Limb (tissue), 2 donors: ENCODE results near the gene SRPX.
A peak's percentile ranks its signal among the peaks of the same experiment; 100 is the strongest.

Source experiments
- DNase-seq, 2 donors: peaks; one replicate each; pipeline ENCODE4 v3.0.0-alpha.2; 2016; ENCODE audit errors: extremely low spot score in 2 of 2

The SRPX gene, protein sequence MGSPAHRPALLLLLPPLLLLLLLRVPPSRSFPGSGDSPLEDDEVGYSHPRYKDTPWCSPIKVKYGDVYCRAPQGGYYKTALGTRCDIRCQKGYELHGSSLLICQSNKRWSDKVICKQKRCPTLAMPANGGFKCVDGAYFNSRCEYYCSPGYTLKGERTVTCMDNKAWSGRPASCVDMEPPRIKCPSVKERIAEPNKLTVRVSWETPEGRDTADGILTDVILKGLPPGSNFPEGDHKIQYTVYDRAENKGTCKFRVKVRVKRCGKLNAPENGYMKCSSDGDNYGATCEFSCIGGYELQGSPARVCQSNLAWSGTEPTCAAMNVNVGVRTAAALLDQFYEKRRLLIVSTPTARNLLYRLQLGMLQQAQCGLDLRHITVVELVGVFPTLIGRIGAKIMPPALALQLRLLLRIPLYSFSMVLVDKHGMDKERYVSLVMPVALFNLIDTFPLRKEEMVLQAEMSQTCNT

DNA sequence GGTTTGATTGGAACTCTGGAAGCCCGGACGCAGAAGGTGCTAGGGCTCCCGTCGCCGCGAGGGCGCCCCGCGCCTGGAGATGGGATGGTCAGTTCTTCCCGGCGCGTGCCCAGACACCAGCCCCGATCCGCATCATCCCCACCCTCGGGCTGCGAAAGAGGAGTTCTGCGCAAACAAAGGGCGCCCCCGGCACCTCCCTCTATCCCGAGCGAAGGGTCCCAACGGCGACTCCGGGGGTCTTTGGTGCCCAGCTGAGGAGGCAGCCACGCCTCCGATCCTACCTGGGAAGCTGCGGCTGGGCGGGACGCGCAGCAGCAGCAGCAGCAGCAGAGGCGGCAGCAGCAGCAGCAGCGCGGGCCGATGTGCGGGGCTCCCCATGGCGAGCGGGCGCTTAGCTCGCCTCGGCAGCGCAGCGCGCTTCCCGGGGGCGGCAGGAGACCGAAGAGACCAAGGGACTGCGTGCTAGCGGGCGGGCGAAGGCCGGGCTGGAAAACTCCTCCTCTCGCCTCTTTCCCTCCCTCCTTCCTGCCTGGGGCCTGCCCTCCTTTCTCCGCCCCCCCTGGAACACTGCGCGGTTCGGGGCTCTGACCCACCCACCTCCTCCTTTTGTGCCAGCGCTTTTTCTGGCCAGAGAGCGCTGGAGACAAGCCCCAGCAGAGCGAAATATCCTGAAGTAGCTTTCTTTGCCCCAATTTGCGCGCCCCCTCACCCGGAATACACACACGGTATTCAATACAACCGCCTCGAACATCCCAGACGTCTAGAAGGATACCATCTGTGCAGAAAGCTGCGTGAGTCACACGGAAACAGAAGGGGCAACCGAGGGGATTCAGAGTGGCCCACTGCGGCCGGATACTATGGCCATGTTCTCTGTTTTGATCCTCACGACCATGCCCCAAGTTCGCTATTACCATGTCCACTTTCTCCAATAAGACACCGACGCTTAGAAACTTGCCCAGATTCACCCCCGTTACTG lies at the start of gene SRPX:
Gene SRPX, minus strand, starts transcription at position 457 of the 976 bp plus-strand sequence. Its CDS starts 79 bp downstream, at position 378.
- peak in 1 of 2 donors; percentile 50 for DNase-seq

DNA sequence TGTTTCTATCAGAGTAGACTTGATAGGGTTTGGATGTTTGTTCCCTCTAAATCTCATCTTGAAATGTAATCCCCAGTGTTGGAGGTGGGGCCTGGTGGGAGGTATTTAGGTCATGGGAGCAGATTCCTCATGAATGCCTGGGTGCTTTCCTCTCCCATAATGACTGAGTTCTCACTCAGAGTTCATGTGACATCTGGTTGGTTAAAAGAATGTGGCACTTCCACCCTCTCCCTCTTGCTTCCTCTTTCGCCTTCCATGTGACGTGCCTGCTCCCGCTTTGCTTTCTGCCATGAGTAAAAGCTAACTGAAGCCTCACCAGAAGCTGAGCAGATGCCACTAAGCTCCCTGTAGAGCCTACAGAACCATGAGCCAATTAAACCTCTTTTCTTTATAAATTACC lies 47.3 kb upstream of the SRPX start:
- no peak for DNase-seq

DNA sequence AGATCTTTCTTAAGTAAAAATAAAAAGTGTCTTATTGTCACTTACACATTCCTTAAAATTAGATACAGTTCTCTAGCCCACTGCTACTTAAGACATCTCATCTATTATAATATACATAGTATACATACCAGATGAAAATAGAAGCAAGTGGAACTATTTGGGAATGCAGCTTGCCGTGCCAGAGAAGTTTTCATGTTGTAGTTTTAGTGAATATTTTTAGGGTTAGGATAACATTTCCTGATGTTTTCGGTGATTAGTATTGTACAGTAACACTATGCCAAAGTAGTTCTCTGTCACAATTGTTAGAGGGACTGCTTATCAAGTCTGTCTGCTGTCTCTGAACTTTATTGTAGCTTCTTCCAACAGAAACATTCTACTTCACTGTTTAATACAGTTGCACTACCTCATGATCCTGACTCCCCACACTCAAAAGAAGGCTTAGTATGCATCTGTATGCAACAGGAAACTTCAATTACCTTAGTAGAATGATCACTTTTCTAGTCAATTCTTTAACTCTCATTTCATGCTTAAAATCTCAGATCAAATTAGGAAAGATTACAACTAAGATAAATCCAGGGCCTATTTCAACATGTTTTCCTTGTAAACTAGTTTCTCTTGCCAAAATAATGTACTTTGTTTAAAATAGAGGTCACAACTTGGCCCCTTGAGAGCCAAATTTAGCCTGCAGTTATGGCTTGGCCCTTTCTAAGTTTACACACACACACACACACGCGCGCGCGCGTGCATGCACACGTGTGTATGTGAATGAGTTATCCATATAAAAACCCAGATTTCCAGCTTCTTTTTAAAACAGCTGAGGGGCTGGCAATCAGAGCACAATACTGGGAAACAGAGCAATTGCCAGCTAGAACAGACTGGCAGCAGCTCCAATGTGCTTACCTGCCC lies 42.3 kb upstream of the SRPX start:
- no peak for DNase-seq

DNA sequence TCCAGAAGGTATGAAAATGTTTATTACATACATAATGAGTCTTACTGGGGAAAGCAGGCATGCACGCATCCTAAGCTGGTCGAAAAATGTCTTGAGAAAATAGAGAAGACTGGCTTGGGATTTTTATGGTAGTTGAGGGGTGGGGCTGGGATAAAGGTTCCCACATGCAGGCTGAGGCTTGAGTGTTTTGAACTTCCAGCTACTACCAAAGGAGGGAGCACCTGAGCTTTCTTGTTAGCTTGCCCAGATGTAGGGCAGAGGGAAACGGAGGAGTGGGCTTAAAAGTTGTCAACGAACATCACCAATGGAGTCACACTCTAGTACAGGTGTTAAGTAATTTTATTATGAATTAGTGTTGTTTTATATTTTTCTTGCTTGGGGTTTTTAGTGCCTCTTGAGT lies 39.6 kb upstream of the SRPX start:
- no peak for DNase-seq

DNA sequence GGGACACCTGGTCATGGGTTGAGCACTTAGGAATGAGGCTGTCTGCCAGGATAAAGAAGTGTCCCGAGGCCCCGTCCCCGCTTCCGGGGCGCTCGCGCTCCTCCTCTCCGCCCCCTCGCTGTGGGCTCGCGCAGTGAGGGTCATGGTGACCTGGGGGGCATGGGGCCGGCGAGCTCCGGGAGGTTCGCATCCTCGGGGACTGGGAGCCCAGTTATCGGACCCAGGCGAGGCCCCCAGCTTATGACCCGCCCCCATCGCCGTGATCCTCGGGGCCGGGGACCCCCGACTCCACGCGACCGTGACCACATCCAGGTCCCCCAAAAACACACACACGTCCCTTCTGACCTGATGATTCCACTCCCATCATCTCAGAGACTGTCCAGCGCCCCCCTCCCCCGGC lies 35.3 kb upstream of the SRPX start:
- DNase-seq: no peak

DNA sequence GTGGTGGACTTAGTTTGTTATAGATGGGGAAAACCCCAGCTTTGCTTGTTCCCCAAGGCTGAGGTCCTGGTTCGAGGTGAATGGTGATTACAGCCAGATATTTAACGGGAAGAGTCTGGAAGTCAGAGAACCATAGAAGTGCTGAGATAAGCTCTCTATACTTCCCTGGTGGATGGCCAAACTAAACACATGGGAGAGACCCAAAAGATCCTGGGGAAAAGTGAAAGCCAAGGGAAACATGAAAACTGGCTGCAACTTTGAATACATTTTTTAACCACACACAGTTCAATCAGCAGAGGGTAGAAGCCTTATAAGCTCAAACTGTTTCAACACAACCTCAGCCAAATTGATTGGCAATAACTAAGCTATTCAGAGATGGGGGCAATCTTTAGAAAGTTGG lies 29.3 kb upstream of the SRPX start:
- DNase-seq: no peak

DNA sequence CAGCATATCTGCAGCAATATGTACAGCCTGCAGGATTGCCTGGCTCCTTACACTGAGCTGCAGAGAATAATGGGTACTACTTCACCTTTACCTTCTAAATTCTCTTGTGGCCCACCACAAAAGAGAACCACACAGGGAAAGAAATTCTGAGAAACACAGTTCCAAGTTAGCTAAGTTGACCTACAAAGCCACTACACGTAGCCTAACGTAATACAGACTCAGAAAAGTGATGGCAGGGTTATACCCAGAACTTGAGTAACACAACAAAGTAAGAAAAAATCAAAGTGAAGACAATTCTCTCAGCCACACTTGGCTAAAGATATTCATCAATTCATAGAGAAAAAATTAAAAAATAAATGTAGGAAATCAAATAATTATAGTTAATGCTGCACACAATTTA lies 26.4 kb upstream of the SRPX start:
- no peak for DNase-seq

DNA sequence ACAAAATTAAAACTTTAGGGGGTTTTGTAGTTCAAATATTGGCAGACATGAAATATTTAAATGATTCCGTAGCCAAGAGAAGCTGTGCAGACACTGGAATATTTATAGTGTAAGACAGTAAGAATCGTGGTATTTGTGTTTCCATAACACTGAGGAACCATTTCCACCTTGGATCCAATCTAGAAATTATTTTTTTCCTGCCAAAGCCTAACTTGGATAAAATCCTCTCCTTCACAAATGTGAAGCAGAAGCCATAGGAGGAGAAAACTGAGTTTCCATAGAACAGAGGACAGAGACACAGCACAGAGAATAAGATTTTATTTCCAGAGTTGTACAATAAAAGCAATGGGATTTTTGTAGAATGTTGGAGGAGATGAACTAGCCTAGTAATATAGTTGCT lies 19.9 kb upstream of the SRPX start:
- DNase-seq: no peak

DNA sequence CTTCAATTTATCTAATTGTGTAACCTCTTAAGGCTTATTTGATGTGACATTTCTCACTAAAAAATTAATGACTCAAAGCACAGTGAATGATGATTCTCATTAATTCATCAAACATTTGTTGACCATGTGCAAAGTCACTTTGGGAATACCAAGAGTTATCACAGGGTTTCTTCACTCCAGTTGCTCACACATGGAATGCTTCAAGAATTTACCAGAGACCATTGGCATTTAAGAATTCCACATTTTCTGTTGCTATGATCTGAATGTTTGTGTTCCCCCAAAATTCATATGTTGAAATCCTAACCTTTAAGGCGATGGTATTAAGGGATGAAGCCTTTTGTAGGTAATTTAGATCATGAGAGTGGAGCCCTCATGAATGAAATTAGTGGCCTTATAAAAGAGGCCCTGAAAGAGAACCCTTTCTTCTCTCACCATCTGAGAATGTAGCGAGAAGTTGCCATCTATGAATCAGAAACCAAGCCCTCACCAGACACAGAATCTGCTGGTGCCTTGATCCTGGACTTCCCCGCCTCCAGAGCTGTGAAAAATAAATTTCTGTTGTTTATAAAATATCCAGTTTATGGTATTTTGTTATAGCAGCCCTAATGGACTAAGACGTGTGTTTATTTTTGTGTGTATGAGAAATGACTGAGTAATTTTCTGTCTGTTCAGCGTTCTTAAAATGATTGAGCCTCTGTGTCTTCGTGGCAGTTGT lies 16.4 kb upstream of the SRPX start:
- DNase-seq: no peak

DNA sequence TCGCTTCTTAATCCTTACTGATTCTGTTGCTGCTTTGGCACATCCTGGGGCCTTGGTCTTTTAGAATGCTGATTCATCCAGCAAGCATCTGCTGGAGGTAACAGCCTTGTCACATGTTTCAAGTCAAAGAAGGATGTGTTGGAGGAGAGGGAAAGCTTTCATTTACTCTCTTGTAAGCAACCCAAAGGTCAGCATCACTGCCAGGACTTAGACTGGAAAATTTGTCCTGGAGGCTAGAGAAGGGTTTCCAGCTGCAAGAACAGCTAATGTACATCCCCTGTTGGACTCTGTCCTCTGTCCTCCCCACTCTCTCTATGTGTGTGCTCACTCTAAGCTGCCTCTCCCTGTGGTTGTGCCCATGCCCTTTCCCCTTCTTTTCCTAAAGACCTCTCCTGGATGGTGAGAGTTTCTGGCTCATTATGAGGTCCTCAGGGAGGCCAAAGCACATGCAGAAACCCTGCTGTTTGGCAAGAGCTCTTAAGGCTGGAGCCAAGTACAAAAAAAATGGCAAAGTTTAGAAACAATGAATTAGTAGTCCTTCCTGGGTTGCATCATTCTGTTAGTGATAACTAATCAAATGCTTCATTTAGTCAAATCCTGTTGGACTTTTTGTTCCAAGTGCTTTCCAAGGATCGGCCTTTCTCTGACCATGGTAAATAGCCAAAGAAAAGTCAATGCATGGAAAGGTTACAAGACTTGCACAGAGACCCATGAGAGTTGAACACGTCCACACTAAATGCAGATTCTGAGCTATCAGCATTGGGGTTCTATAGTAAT lies 13.4 kb upstream of the SRPX start:
- no peak for DNase-seq

DNA sequence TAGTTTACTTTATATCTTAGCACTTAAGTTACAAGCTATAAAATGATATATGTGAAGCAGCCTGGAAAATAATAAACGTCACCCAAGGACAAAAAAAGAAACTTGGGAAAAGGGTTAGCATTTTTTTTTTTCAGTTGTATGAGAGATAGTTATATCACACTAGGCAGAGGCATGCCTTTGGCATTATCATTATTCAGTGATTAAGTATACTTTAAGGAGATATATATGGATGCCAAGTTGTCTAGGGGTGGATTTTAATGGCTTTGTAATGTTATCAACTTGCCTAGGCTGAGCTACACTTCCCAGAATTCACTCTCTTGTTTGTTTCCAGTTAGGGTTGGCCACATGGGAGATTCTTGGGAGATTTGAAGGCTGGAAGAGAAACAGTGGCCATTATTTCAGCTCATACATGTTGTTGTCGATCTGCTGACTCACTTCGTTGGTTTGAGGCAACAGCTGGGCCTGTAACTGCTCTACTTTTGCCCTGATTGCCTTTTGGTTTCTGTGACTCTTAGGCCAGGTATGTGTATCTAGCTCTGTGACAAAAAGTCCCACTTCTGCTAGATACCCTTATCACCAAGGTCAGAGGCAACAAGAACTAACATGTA lies 11.5 kb upstream of the SRPX start:
- no peak for DNase-seq

DNA sequence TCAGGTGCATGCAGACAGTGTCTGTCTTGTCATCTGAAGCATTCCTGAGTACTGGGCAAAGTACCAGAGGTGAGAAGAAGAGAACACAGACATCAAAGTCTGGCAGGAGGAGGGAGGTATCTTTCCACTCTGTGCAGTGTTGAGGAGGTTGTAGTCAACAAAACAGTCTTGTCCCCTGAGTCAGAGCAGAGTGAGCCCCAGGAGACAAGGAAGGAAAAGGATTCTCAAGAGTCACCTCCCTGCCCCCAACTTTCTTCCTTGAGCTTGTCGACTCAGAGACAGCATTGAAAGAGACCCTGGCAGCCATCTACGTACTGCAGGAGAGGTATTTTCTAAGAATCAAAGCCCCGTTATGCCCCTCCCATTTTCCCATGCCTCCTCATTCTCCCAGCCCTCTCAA lies 4.4 kb upstream of the SRPX start:
- DNase-seq: no peak

DNA sequence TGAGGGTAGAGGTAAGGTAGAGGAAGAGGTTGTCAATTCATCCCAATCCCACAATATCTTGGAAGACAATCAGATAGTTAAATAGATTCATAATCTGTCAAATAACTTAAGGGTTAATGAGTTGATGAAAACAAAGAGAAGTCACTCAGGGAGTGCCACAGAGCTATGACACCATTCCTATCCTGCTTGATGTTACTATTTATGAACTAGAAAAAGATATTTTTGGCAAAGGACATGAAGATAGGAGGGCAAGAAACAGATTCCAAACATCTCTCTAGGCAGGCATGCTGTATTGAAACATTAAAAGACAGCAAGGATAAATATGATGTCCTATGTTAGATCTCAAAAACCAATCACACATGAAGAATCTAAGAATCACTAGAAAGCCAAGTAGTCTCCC lies 3.5 kb upstream of the SRPX start:
- no peak for DNase-seq

DNA sequence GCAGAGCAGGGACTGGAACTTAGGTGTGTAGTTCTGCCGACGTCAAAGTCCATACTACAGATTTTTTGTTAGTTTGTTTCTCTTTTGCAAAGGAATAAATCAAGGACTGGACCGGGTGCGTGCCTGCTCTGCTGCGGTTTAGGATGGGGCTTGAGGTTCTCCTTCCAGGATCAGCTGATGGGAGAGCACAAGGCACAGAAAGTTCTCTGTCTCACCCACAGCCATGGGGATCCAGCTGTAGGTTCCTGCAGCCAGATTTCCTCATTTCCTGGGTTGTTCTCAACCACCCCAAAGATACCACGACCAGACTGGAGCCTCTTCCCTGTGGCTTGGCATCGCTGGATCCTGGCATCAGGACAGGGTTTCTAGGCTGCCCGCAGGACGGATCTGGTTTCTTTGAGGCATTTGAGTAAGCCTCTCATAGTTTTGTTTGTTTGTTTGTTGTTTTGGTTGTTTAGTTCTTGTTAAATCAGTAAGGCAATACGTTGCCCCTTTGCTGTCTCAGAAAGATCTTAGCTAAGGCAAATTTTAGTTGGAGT lies 789 bp upstream of the SRPX start:
- DNase-seq: no peak

DNA sequence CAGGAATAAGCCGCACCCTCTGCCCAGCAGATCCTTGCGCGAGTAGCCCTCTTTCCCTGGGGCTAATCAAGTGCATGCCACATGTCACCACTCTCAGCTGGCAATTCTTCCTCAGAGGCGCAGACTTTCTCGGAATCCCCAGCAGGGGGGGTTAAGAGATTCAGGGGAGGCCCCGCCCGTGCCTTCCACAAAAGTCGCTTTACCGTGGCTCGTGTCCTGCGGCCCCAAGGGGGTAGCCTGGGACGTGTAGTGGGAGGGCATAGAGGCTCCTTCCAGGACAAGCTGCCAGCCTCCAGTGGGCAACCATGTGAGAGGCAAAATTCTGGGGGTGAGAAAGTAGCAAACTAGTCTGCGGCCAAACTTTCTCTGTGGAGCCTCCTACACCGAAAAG lies 652 bp downstream of the SRPX start:
- peak in 1 of 2 donors; percentile 53 for DNase-seq

DNA sequence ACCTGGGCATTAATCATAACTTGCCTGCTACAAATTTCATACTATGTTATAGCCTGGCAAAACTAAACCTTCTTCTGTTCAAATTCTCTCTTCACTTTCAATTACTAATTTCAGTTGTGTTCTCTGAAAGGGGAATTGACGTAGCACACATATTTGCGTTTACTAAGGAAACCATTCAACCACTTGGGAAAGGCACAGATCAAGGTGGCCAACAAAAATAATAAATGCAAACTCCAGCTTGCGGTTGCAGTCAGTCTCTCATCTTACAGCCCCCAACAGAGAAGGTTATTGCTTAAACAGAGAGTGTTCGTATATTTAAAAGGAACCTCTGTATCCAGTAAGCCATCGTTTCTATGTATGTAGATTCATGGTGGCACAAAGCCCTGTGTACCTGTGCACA lies 4.0 kb downstream of the SRPX start:
- DNase-seq: no peak

DNA sequence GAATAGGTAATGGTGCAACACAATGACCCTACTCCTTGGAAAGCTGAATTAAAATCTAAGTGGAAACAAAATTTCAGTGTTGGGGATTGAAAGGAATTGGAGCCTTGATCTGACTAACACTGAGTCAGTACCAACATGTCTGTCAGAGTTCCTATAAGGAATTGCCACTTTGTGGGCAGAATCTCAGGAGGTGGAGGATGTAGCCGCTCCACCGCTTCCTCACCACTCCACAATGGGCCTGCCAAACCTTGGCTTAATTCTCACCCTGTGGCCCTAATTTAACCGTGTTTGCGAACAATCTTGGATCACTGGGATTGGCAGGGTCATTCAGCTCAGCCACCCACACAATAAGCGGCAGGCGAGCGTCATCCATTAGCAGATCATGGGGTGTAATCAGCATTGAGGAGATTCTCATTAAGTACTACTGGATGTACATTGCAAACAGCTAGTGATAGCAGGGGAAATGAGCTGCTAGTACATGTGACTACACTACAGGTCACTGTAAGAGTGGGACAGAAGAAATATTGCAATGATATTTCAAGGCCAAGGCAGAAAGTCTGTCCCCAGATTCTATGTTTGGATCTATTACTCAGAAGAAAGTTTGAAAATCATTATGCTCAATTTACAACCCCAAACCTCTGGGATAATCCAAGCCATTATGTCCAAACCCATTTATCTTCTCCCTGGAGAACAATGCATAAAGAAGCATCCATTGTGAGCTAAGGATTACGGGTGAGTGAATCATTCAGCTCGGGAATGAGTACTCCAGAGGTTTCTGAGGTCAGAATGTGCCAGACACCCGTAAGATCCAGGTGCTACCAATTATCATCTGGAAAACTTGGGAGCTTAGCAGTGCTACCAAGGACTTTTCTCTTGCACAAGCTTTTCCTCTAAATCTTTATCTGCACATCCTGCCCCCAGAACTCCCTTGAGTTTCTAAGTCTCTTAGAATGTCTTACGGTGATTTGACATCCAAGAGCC lies 5.8 kb downstream of the SRPX start:
- no peak for DNase-seq

DNA sequence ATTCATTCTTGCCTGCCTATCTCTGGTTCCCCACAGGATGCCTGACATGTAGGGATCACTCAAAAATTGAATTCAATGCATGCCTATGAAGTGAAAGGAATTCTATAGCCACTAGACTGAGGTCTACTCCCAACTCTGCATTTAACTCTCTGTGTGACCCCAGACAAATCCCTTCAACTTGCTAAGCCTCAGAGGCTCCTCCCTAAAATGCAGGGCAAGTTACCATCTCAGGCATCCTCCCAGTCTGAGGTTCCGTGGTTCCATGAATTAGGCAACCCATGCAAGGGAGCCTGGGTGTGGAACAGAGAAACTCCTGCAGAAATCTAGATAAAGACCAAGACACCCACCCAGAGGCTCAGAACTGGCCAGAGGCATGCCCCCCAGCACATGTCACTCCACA lies 6.6 kb downstream of the SRPX start:
- no peak for DNase-seq
